Colonic mucosa (tissue), 4 donors: Measurements from ENCODE around the gene CXCL14. TPM values are rescaled to one million over a fixed set of nuclear protein-coding genes. Genes with fewer than 3 reads are reported as not detected.

Experiments
- DNase-seq: peaks from one replicate; pipeline ENCODE4 v3.0.0-alpha.2; 2020
- H3K27ac ChIP-seq: fragments of 200-600 bp; one replicate; pipeline ENCODE4 v1.8.0; 2021
- H3K27me3 ChIP-seq: fragments of 200-600 bp; one replicate; pipeline ENCODE4 v1.8.0; 2021
- H3K36me3 ChIP-seq: fragments of 200-600 bp; one replicate; pipeline ENCODE4 v1.8.0; 2021
- H3K4me1 ChIP-seq: fragments of 200-600 bp; one replicate; pipeline ENCODE4 v1.8.0; 2021; ENCODE audit warnings: mild to moderate bottlenecking
- H3K4me3 ChIP-seq: fragments of 200-600 bp; one replicate; pipeline ENCODE4 v1.8.0; 2021
- H3K9ac ChIP-seq, 2 donors: one replicate each; pipeline ENCODE4 v1.7.0; 2013; ENCODE audit warnings: control low read depth in 2 of 2, low read depth in 2 of 2, low read length in 2 of 2
- H3K9me3 ChIP-seq: fragments of 200-600 bp; one replicate; pipeline ENCODE4 v1.8.0; 2021
- CTCF ChIP-seq: fragments of 200-600 bp; IDR thresholded peaks from one replicate; pipeline ENCODE4 v1.8.0; 2022; ENCODE audit warnings: antibody characterized with exemption, mild to moderate bottlenecking
- intact Hi-C: fragments of 100-400 bp; cut with DNase I; formaldehyde crosslinking; loops from one replicate; pipeline ENCODE4 v1.14.1; 2022
- total RNA-seq, 2 donors: library from RNA; stranded (reverse); fragmentation: NEBNext Ultra II Directional in 1 of 2; extraction: Animal tissue kit (Norgen Biotek cat#: 25700) in 1 of 2; gene quantifications; one replicate each; pipeline ENCODE4 v1.2.1, GENCODE V29; 2021
- donor health status: healthy.
- donor health status: DM: no; HTN: no; CAD: no.
- donor health status: DM: no; HTN: no; CAD: no.

CXCL14 gene
- total RNA-seq, 2 donors from 2014 or later = 29.8 to 68.2 TPM

GRCh38 chr5:135623186-135623715, 44.5 kb upstream of the CXCL14 start:
- H3K4me3 ChIP-seq = no peak overlapping the region
- H3K36me3 ChIP-seq = no peaks in the 10 kb centered on the region
- peak; percentile 9 for DNase-seq
- H3K4me1 ChIP-seq = no peaks in the 10 kb centered on the region
- no peaks in the 10 kb centered on the region for H3K27me3 ChIP-seq
- H3K9me3 ChIP-seq = no peaks in the 10 kb centered on the region
- no peak overlapping the region for H3K27ac ChIP-seq
- no peak overlapping the region for H3K9ac ChIP-seq
- intact Hi-C loops = no loop called here
- no peak for TF ChIP-seq CTCF

- no peak overlapping the region for H3K9ac ChIP-seq
- H3K4me1 ChIP-seq = no peaks in the 10 kb centered on the region
- no peak overlapping the region for H3K4me3 ChIP-seq
- no peaks in the 10 kb centered on the region for H3K36me3 ChIP-seq
- H3K27me3 ChIP-seq = no peaks in the 10 kb centered on the region
- H3K27ac ChIP-seq = no peak overlapping the region
- no peak for DNase-seq
- TF ChIP-seq CTCF = no peak
- no peaks in the 10 kb centered on the region for H3K9me3 ChIP-seq
- intact Hi-C loops = no loop called here
Observed at GRCh38 chr5:135615581-135616260, 36.9 kb upstream of the CXCL14 start.

DNA sequence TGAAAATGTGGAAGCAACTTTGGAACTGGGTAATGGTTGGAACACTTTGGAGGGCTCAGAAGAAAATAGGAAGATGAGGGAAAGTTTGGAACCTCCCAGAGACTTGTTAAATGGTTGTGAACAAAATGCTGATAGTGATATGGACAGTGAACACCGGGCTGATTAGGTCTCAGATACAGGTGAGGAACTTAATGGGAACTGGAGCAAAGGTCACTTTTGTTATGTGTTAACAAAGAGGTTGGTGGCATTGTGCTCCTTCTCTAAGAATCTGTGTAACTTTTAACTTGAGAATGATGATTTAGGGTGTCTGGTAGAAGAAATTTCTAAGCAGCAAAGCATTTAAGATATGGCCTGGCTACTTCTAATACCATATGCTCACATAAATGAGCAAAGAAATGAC, 36.4 kb upstream of the CXCL14 start:
- H3K9me3 ChIP-seq = no peaks in the 10 kb centered on the region
- H3K4me1 ChIP-seq = no peaks in the 10 kb centered on the region
- no peaks in the 10 kb centered on the region for H3K36me3 ChIP-seq
- no peak overlapping the region for H3K4me3 ChIP-seq
- H3K27ac ChIP-seq = no peak overlapping the region
- intact Hi-C loops = no loop called here
- TF ChIP-seq CTCF = no peak
- no peaks in the 10 kb centered on the region for H3K27me3 ChIP-seq
- no peak overlapping the region for H3K9ac ChIP-seq
- DNase-seq = no peak

DNA sequence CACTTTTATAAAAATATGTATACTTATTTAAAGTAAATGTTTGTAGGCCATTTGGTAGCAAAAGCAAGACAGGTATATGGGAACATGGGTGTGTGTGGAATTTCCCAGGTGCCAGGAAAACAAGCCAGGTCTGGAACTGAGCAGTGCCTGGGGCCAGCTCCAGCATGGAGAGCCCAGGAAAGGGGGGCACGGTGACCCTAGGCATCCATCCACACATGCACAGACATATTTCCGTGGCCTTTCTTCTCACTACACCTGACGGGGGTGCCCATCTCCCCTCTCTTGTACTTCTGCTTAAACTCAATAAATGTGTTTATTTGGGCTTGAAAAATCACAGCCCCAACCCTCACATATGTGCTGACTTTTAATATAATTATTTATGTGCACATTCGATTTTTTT, 31.2 kb upstream of the CXCL14 start:
- H3K9ac ChIP-seq = no peak overlapping the region
- H3K9me3 ChIP-seq = no peaks in the 10 kb centered on the region
- no peaks in the 10 kb centered on the region for H3K4me1 ChIP-seq
- H3K27ac ChIP-seq = no peak overlapping the region
- intact Hi-C loops = no loop called here
- H3K27me3 ChIP-seq = no peaks in the 10 kb centered on the region
- no peak overlapping the region for H3K4me3 ChIP-seq
- H3K36me3 ChIP-seq = no peaks in the 10 kb centered on the region
- peak; percentile 6 for DNase-seq
- no peak for TF ChIP-seq CTCF

DNA sequence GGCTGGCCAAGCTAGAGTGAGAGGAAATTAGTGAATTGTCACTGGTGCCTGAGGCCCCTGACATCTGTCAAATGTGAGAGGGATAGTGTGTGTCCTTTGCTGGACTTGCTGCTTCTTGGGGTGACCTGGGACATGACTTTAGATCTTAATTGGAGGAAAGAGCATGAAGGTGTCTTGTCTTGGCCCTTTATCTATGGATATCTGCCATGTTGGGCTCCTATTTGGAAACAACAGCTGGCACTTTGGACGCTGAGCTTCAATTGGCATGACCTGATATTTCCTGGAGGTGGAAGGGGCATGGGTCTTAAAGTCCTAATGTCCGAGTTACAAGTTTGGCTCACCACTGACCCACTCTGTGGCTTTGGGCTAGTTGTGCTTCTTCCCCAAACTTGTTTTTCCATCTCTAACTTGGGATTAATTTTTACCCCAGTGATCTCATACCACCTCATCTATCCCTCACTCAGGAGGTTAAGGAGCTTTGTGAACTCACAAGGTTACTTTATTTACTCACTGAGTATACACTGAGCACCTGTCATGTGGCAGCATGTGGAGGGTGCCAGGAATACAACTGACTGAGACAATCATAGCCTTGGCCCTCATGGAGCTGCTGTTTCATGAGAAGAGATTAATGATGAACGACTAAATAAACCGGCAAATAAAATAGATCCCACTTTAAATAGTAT, 30.1 kb upstream of the CXCL14 start:
- Histone ChIP-seq H3K4me3 (no peak overlapping the region), H3K36me3 (no peaks in the 10 kb centered on the region), H3K27me3 (no peaks in the 10 kb centered on the region), H3K4me1 (no peaks in the 10 kb centered on the region), H3K9me3 (no peaks in the 10 kb centered on the region), H3K27ac (no peak overlapping the region), H3K9ac (no peak overlapping the region)
- peak; percentile 2 for DNase-seq
- intact Hi-C loops = no loop called here
- TF ChIP-seq CTCF = no peak
